Vagina (tissue), 2 donors: ENCODE data around the gene INTU.

Experiments
- POLR2A ChIP-seq, 2 donors: fragments of 450-650 bp; IDR thresholded peaks; one replicate each; pipeline ENCODE4 v1.6.1; 2017; ENCODE audit warnings: antibody characterized with exemption in 2 of 2, mild to moderate bottlenecking in 2 of 2, moderate library complexity in 2 of 2
- POLR2AphosphoS5 ChIP-seq, 2 donors: sonication (generic); formaldehyde crosslinking; IDR thresholded peaks; one replicate each; pipeline ENCODE4 v1.9.0; 2017; ENCODE audit warnings: antibody characterized with exemption in 2 of 2, mild to moderate bottlenecking in 2 of 2, low read depth in 1 of 2; ENCODE audit not compliant: insufficient read depth in 1 of 2
- TF ChIP-seq, protein P1 (sequence below), 3 experiments: fragments of 450-650 bp in 2 of 3; fragments of 200-600 bp in 1 of 3; sonication (generic) in 1 of 3; IDR thresholded peaks; one replicate each; pipeline ENCODE4 v1.5.1; 2017 to 2019; ENCODE audit warnings: antibody characterized with exemption in 3 of 3, mild to moderate bottlenecking in 2 of 3, moderate library complexity in 2 of 3

DNA sequence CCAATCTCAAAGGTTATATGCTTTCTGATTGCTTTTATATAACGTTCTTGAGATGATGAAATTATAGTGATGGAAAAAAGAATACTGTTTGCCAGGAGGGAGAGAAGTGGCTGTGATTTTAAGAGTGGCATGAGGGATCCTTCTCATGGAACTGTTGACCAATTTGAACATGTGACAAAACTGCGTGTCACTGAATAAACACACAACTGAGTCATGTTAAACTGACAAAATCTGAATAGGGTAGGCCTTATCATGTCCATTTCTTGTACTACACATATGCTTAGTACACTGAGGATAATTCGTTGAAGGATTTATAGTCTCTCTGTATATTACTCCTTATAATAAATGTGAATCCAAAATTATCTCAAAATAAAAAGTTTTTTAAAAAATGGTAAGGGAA lies 127.1 kb downstream of the INTU start:
- TF ChIP-seq POLR2A (IDR thresholded peaks at IDR 0.05) (no peak), POLR2AphosphoS5 (IDR thresholded peaks at IDR 0.05; ENCODE audit: insufficient read depth in 1 of 2, low read depth in 1 of 2) (no peak)
- TF ChIP-seq, protein P1, sequence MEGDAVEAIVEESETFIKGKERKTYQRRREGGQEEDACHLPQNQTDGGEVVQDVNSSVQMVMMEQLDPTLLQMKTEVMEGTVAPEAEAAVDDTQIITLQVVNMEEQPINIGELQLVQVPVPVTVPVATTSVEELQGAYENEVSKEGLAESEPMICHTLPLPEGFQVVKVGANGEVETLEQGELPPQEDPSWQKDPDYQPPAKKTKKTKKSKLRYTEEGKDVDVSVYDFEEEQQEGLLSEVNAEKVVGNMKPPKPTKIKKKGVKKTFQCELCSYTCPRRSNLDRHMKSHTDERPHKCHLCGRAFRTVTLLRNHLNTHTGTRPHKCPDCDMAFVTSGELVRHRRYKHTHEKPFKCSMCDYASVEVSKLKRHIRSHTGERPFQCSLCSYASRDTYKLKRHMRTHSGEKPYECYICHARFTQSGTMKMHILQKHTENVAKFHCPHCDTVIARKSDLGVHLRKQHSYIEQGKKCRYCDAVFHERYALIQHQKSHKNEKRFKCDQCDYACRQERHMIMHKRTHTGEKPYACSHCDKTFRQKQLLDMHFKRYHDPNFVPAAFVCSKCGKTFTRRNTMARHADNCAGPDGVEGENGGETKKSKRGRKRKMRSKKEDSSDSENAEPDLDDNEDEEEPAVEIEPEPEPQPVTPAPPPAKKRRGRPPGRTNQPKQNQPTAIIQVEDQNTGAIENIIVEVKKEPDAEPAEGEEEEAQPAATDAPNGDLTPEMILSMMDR (IDR thresholded peaks at IDR 0.05): no peak
